ENCODE data around the gene HLA-DQA1.
"Not testable (repeated sequence)": the region's sequence is repeated elsewhere in the genome, so short reads cannot be mapped to it uniquely, and the experiment has no call there.

- TF ChIP-seq POLR2AphosphoS5 (IDR thresholded peaks at IDR 0.05; ENCODE audit: low read depth, low read length); RAD21 (IDR thresholded peaks at IDR 0.05; ENCODE audit: low read depth); CTCF (IDR thresholded peaks at IDR 0.05 in 2 of 3, conservative IDR thresholded peaks at IDR 0.05 in 1 of 3; ENCODE audit: borderline replicate concordance in 1 of 3, insufficient read depth in 1 of 3, low read depth in 2 of 3, low read length in 2 of 3); EZH2 (IDR thresholded peaks at IDR 0.05); CBX3 (IDR thresholded peaks at IDR 0.05; ENCODE audit: low read depth); POLR2A (IDR thresholded peaks at IDR 0.05; ENCODE audit: borderline replicate concordance, extremely low read depth, insufficient read depth, insufficient read length); EZH2phosphoT487 (IDR thresholded peaks at IDR 0.05; ENCODE audit: borderline replicate concordance); SRF (IDR thresholded peaks at IDR 0.05; ENCODE audit: low read depth); FOSL1 (IDR thresholded peaks at IDR 0.05; ENCODE audit: low read depth); REST (IDR thresholded peaks at IDR 0.05; ENCODE audit: low read depth): not testable (repeated sequence)
- TF ChIP-seq, protein P1, sequence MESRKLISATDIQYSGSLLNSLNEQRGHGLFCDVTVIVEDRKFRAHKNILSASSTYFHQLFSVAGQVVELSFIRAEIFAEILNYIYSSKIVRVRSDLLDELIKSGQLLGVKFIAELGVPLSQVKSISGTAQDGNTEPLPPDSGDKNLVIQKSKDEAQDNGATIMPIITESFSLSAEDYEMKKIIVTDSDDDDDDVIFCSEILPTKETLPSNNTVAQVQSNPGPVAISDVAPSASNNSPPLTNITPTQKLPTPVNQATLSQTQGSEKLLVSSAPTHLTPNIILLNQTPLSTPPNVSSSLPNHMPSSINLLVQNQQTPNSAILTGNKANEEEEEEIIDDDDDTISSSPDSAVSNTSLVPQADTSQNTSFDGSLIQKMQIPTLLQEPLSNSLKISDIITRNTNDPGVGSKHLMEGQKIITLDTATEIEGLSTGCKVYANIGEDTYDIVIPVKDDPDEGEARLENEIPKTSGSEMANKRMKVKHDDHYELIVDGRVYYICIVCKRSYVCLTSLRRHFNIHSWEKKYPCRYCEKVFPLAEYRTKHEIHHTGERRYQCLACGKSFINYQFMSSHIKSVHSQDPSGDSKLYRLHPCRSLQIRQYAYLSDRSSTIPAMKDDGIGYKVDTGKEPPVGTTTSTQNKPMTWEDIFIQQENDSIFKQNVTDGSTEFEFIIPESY (IDR thresholded peaks at IDR 0.05; ENCODE audit: extremely low read depth, insufficient replicate concordance, low read length) = not testable (repeated sequence)
- TF ChIP-seq, protein P2, sequence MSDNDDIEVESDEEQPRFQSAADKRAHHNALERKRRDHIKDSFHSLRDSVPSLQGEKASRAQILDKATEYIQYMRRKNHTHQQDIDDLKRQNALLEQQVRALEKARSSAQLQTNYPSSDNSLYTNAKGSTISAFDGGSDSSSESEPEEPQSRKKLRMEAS (IDR thresholded peaks at IDR 0.05) = not testable (repeated sequence)
- TF ChIP-seq, protein P3, sequence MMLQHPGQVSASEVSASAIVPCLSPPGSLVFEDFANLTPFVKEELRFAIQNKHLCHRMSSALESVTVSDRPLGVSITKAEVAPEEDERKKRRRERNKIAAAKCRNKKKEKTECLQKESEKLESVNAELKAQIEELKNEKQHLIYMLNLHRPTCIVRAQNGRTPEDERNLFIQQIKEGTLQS (IDR thresholded peaks at IDR 0.05) = not testable (repeated sequence)
Measured at GRCh38 chr6:32671908-32672307, 34.7 kb downstream of the HLA-DQA1 start.
